ENCODE results near the gene CCDC142. TPM values are rescaled to one million over a fixed set of nuclear protein-coding genes. Genes with fewer than 3 reads are reported as not detected.

The CCDC142 gene
- total and polyA plus RNA-seq, 10 of the 15 experiments (the other 5 are each of a cell fraction or from before 2014, with no cell fraction given) = 0.93 to 16.9 (median 9.0) TPM

DNA sequence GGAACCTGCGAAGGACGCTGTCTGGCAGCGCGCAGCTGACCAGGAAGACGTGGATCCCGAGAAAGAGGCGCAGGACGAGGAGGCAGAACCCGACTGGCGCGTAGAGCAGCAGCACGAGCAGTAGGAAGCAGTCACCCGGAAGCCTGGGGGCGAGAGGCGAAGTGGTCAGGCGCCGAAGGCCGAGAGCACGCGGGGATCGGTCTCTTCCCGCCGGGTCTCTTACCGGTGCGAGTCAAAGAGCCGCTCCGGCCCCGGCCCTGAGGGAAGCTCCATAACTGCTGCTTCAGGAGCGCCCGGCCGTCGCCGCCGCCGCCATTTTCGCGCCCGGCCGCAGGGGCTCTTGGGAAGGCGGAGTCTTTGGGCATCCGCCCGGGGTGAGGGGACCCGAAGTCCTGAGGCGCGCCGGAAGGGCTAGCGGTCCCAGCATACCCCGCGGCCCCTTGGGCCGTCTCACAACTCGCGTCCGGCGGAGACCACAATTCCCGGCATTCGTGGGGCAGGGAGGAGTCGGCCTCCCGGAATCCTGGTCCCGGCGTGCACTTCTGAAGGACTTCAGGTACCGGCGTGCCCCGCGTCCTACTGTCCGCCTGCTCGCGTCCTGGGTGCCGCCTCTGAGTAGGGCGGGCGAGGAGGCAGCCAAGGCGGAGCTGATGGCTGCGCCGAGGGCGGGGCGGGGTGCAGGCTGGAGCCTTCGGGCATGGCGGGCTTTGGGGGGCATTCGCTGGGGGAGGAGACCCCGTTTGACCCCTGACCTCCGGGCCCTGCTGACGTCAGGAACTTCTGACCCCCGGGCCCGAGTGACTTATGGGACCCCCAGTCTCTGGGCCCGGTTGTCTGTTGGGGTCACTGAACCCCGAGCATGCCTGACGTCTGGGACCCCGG, 46.8 kb upstream of the CCDC142 start, which contains the start of the genes AUP1 and HTRA2 (continued):
- TF ChIP-seq RCOR1 (conservative IDR thresholded peaks at IDR 0.05; ENCODE audit: low read depth, low read length) (no peak), MEF2A (IDR thresholded peaks at IDR 0.05; ENCODE audit: insufficient read depth, low read depth, low read length) (no peak), MXI1 (IDR thresholded peaks at IDR 0.05; ENCODE audit: low read depth, low read length) (no peak), MYC (IDR thresholded peaks at IDR 0.05; ENCODE audit: insufficient read depth, insufficient read length, insufficient replicate concordance, low read length, severe bottlenecking) (no peak), RAD51 (IDR thresholded peaks at IDR 0.05) (no peak), TCF3 (IDR thresholded peaks at IDR 0.05; ENCODE audit: borderline replicate concordance, insufficient read depth, low read depth, low read length) (no peak), RFX5 (IDR thresholded peaks at IDR 0.05; ENCODE audit: low read depth, low read length) (no peak), HDAC2 (IDR thresholded peaks at IDR 0.05) (no peak), NFYA (IDR thresholded peaks at IDR 0.05; ENCODE audit: borderline replicate concordance, low read depth, low read length) (no peak)
- TF ChIP-seq, protein P1, sequence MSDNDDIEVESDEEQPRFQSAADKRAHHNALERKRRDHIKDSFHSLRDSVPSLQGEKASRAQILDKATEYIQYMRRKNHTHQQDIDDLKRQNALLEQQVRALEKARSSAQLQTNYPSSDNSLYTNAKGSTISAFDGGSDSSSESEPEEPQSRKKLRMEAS (IDR thresholded peaks at IDR 0.05; ENCODE audit: low read depth, low read length) = peak; percentile 21
- TF ChIP-seq, protein P2, sequence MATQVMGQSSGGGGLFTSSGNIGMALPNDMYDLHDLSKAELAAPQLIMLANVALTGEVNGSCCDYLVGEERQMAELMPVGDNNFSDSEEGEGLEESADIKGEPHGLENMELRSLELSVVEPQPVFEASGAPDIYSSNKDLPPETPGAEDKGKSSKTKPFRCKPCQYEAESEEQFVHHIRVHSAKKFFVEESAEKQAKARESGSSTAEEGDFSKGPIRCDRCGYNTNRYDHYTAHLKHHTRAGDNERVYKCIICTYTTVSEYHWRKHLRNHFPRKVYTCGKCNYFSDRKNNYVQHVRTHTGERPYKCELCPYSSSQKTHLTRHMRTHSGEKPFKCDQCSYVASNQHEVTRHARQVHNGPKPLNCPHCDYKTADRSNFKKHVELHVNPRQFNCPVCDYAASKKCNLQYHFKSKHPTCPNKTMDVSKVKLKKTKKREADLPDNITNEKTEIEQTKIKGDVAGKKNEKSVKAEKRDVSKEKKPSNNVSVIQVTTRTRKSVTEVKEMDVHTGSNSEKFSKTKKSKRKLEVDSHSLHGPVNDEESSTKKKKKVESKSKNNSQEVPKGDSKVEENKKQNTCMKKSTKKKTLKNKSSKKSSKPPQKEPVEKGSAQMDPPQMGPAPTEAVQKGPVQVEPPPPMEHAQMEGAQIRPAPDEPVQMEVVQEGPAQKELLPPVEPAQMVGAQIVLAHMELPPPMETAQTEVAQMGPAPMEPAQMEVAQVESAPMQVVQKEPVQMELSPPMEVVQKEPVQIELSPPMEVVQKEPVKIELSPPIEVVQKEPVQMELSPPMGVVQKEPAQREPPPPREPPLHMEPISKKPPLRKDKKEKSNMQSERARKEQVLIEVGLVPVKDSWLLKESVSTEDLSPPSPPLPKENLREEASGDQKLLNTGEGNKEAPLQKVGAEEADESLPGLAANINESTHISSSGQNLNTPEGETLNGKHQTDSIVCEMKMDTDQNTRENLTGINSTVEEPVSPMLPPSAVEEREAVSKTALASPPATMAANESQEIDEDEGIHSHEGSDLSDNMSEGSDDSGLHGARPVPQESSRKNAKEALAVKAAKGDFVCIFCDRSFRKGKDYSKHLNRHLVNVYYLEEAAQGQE (IDR thresholded peaks at IDR 0.05; ENCODE audit: low read depth, low read length) = no peak
- TF ChIP-seq, protein P3, sequence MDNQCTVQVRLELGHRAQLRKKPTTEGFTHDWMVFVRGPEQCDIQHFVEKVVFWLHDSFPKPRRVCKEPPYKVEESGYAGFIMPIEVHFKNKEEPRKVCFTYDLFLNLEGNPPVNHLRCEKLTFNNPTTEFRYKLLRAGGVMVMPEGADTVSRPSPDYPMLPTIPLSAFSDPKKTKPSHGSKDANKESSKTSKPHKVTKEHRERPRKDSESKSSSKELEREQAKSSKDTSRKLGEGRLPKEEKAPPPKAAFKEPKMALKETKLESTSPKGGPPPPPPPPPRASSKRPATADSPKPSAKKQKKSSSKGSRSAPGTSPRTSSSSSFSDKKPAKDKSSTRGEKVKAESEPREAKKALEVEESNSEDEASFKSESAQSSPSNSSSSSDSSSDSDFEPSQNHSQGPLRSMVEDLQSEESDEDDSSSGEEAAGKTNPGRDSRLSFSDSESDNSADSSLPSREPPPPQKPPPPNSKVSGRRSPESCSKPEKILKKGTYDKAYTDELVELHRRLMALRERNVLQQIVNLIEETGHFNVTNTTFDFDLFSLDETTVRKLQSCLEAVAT (IDR thresholded peaks at IDR 0.05) = peak; percentile 60; the same call in 1 of the 2 replicates
- TF ChIP-seq, protein P4, sequence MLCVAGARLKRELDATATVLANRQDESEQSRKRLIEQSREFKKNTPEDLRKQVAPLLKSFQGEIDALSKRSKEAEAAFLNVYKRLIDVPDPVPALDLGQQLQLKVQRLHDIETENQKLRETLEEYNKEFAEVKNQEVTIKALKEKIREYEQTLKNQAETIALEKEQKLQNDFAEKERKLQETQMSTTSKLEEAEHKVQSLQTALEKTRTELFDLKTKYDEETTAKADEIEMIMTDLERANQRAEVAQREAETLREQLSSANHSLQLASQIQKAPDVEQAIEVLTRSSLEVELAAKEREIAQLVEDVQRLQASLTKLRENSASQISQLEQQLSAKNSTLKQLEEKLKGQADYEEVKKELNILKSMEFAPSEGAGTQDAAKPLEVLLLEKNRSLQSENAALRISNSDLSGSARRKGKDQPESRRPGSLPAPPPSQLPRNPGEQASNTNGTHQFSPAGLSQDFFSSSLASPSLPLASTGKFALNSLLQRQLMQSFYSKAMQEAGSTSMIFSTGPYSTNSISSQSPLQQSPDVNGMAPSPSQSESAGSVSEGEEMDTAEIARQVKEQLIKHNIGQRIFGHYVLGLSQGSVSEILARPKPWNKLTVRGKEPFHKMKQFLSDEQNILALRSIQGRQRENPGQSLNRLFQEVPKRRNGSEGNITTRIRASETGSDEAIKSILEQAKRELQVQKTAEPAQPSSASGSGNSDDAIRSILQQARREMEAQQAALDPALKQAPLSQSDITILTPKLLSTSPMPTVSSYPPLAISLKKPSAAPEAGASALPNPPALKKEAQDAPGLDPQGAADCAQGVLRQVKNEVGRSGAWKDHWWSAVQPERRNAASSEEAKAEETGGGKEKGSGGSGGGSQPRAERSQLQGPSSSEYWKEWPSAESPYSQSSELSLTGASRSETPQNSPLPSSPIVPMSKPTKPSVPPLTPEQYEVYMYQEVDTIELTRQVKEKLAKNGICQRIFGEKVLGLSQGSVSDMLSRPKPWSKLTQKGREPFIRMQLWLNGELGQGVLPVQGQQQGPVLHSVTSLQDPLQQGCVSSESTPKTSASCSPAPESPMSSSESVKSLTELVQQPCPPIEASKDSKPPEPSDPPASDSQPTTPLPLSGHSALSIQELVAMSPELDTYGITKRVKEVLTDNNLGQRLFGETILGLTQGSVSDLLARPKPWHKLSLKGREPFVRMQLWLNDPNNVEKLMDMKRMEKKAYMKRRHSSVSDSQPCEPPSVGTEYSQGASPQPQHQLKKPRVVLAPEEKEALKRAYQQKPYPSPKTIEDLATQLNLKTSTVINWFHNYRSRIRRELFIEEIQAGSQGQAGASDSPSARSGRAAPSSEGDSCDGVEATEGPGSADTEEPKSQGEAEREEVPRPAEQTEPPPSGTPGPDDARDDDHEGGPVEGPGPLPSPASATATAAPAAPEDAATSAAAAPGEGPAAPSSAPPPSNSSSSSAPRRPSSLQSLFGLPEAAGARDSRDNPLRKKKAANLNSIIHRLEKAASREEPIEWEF (IDR thresholded peaks at IDR 0.05; ENCODE audit: insufficient replicate concordance, low read depth, low read length) = no peak
- TF ChIP-seq, protein P5, sequence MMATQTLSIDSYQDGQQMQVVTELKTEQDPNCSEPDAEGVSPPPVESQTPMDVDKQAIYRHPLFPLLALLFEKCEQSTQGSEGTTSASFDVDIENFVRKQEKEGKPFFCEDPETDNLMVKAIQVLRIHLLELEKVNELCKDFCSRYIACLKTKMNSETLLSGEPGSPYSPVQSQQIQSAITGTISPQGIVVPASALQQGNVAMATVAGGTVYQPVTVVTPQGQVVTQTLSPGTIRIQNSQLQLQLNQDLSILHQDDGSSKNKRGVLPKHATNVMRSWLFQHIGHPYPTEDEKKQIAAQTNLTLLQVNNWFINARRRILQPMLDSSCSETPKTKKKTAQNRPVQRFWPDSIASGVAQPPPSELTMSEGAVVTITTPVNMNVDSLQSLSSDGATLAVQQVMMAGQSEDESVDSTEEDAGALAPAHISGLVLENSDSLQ (IDR thresholded peaks at IDR 0.05) = peak; percentile 10; the same call in 1 of the 2 replicates
- TF ChIP-seq, protein P6, sequence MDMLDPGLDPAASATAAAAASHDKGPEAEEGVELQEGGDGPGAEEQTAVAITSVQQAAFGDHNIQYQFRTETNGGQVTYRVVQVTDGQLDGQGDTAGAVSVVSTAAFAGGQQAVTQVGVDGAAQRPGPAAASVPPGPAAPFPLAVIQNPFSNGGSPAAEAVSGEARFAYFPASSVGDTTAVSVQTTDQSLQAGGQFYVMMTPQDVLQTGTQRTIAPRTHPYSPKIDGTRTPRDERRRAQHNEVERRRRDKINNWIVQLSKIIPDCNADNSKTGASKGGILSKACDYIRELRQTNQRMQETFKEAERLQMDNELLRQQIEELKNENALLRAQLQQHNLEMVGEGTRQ (IDR thresholded peaks at IDR 0.05; ENCODE audit: borderline replicate concordance, low read depth, low read length) = no peak

Data from GM12878 (cell line).